Measurements from ENCODE around the gene HOXB2.

HOXB2 gene

DNA sequence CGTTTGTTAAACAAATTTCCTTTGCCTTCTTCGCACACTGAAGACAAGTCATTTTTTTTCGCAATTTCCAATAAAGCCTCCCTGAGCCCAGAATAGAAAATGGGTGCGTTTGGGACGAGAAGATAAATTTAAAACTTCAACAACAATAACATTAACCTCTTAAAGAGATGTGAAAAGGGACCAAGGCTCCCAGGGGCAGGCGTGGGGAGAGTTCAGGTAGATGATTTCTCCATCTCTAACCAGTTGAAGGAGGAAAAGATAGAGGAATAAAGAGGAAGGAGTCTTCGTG, 34.5 kb upstream of the HOXB2 start:
- in situ Hi-C loops (cut with MboI; ENCODE audit: low sequenced_read_pairs): no loop called here

DNA sequence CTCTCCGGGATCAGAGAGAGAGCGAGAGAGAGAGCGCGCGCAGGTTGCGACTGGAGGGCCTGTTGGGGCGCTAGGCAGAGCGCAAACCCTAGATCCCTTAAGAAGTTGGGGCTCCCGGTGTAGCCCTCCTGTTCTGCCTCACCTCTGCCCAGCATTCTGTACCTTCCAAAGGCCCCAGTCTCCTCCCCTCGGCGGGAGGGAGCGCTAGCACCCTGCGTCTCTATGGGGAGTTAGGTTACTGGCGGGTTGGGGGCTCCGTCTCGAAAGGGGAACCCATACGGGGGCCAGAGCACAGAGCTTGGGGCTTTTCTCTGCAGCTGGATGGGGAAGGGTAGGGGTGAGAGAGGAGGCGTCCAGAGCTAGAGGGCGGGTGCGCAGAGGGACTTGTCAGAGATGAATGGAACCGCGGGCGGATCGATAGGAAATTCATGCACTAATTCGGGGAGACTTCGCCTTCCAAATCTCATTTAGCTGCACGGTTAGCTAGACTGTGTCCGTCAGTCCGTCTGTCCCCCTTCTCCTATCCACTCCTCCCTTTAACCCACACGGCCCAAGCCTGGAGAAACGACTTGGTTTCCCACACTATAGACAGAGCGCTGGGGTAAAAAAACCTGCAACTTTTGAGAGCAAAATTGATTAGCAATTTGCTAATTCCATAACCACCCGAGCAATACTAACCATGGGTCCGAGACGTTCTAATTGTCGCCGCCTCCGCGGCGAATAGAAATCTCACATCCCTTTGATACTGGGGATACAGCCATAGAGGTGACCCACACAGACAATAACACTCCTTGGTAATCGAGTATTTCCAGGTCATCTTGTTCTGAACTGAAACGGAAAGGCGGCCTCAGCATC, 33.9 kb upstream of the HOXB2 start:
- in situ Hi-C loops (cut with MboI; ENCODE audit: low sequenced_read_pairs): no loop called here

DNA sequence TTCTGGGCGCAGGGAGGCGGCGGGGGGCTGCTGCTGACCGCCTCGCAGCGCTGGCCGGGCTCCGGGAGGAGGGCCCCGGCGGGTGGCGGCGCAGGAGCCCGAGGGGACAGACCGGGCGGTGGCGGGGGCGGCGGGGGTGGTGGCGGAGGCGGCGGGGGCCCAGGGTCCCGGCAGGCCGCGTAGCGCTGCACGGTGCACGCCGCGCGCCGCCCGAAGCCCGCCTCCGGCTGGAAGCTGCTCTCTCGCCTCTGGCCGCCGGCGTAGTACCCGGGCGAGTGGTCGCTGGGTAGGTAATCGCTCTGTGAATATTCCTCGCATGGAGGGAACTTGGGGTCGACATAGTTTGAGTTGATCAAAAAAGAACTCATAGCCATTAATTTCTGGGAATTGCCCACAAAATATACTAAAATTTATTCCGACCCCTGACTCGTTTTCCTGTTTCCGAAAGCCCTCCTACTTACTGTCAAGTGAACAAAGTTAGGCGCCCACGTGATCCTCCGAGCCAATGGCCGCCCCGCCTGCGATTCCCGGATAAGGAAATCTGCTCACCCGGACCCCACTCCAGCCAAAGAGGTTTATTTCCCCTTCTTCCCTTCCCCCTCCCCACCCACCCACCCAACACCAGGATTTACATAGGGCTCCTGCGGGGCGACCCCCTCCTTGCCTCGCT, 33.2 kb upstream of the HOXB2 start, which contains the start of gene HOXB4:
TSS of gene HOXB4 (minus strand) at position 405 of the 670 bp plus-strand sequence. CDS start at position 374, 31 bp downstream.
- in situ Hi-C loops (cut with MboI; ENCODE audit: low sequenced_read_pairs): no loop called here

DNA sequence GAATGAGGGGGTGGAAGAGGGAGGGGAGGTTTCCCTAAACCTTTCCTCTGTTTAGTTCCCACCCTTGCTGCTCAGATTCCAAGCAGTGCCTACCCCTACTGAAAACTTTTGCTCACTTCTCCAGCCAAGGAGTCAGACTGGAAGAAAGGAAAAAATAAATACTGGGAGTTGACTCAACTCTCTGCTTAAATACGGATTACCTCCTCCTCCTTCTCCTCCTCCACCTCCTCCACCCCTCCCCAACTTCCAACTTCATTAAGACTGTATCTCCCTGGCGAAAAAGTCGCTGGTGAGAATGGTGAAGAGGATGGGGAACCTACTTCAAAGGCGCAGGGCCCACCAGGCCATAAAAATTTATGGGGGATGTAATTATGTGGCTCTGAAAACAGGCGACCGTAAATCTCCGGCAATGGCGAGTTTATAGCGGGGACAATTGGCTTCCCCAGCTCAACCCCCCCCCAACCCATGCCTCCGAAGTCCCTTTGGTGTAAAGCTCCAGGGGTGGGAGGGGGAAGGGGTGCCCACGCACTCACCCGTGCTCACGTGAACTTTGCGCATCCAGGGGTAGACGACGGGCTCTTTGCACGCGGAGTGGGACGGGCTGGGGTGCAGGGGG, 32.5 kb upstream of the HOXB2 start:
- in situ Hi-C loops (cut with MboI; ENCODE audit: low sequenced_read_pairs): no loop called here

DNA sequence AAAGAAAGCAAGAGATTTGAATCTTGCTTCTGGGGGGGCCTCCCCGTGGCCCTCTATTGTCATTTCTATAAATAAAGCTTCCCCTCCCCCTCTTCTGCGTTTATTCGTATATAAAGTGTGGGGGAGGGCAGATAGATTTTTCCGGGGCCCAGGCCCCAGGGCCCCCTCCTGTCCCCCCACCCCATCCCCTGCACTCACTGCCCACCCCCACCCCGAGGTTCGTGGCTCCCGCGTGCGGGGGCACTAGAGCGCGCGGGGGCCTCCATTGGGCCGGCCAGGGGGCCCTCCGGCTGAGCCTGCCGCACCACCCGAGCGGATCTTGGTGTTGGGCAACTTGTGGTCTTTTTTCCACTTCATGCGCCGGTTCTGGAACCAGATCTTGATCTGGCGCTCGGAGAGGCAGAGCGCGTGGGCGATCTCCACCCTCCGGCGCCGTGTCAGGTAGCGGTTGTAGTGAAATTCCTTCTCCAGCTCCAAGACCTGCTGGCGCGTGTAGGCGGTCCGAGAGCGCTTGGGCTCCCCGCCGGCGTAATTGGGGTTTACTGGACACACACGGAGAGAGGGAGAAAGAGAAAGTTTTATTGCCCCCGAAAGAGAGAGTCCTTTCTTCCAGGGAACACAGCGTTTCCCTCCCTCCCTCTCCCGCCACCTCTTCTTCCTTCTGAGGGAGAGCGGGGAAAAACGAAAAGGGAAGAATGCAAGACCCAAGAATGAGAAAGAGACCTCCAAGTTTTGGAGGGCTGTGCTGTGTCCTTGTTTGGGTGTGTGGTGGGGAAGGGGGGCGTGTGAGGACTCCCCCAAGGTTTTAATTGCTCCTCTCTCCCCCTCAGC, 31.8 kb upstream of the HOXB2 start:
- in situ Hi-C loops (cut with MboI; ENCODE audit: low sequenced_read_pairs): no loop called here

DNA sequence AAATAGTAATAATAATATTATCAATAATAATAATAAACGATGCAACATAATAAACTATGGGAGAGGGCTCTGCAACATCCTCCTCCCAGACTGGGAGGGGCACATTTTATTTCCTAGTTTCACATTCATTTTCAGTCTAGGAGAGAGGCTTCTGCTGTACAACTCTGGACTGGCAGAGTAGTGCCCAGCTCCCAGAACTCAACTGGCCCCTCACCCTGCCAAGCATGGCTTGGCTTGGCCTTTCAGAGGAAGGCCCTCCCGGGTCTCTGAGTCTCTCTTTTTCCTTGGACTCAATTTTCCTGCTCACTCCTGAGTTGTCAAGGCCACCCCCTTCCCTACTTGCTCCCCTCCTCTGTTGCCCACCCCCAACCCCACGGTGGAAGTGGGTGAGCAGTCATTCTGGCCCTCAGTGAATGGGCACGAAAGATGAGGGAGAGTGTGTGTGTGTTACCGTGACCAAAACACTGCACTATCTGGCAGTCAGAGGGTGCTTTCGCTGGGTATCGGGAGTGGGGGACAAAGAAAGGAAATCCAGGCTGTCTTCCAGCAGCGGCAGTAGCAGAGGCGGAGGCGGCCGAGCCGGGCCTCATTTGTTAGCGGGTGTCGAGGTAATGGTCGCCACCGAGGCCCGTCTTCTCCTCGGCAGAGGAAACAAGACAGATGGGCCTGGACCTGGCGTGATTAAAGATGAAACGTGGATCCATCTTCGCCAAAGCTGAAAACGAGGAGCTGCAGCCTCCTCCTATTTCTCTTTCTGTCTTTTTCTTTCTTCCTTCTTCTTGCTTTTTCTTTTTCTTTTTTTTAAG, 31.0 kb upstream of the HOXB2 start:
- in situ Hi-C loops (cut with MboI; ENCODE audit: low sequenced_read_pairs): no loop called here

DNA sequence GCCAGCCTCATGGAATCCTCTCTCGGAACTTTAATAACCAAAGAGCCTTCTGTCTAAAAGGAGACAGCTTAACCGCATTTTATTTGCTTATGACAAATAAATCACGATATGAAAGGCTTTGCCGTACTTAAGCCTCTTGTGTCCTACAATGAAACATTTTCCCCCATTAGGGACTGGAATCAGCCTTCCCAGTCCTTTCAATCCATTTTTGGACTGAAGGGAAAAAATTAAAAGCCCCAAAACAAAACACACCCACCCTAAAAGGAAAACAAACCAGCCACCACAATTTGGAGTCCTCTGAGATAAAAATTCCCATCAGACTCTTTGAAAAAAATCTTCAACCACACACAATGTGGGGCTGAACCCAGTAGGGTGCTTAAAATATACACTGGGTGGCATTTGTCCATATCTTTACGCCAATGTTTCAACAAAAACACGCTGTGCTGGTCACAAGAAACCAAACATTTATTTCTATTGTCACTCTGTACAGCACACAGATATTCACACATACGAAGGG, 30.2 kb upstream of the HOXB2 start:
- in situ Hi-C loops (cut with MboI; ENCODE audit: low sequenced_read_pairs): no loop called here

DNA sequence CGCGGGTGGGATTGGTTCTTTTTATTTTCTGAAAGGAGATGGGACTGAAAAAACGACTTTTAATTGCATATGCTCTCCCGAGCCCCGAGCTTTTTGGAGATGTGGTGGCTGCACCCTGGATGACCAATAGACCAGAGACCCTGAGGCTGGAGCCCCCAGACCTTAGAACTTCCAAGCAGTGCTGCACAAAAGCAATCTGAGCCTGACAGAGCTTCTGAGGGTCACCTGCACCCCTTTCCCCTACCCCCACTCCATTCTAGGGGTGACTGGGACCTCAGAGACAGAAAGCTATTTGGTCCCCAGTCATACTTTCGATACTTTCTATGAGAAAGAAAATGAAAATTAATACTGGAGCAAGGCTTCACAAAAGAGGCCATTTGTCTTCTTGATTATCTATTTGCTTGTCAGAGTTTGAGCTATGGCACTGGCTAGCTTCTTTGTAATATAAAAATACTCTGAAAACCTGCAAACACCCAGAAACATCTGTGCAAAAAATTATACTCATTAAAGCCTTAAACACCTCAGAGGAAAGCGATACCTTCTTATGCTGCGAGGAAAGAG, 29.7 kb upstream of the HOXB2 start:
- in situ Hi-C loops (cut with MboI; ENCODE audit: low sequenced_read_pairs): no loop called here

DNA sequence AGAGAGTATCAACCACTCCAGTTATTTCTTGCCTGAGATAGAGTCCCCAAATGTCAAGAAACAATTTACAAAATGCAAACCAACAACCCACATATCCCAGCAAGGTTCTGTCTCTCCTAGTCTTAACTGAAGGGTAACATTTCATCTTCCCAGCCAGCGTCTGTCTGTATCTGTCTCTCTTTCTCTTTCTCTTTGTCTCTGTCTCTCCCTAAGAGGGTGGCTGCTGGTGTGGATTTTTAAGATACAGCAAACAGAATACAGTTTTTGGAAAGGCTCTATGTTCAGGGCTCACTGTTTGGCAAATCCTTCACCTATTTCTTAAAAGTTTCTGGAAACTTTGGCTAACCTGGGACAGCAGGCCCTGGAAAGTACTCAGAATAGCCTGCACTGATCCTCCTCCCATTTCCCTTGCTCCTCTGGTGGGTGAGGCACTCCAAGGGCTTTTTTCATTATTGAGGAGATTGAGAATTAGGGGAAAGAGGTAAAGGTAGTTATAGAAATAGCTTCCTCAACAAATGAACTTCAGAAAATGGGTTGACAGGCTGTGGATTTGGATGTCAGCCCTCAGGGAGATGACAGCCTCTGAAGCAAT, 27.0 kb upstream of the HOXB2 start:
- in situ Hi-C loops (cut with MboI; ENCODE audit: low sequenced_read_pairs): no loop called here

DNA sequence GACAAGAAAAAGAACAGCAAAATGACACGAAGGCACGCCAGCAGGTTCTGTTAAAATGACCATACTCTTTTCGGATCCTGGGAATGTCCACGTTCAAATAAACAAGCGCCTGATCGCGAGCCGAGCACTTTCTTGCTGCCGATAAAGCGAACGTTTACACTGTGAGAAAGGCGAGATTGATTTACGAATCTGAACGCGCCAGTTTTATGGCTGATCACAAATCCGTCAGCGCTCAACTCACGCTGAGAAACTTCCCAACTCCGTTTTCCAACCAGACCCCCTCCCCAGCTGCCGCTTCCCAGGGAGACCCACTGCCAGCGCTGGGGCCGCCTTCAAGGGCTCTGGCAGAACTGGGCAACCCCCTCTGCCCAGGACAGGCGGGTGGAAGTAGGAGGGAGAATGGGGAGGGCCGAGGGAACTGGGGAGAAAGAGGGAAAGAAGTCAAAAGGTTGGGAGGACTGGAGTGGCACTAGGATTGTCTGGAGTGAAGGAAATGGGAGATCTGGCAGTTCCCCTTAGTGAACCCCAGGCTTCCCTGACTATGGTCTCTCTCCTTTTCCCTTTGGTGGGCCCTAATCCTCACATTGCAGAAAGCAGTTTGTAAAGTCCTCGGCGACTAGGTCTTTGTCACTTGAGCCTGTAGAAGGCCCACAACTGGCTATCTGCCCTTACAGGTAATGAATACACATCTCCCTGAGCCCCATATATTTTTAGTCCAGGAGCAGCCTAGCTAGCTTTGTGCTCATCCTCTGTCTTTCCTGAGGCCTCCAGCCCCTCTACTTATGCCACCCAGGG, 26.3 kb upstream of the HOXB2 start:
- in situ Hi-C loops (cut with MboI; ENCODE audit: low sequenced_read_pairs): no loop called here

DNA sequence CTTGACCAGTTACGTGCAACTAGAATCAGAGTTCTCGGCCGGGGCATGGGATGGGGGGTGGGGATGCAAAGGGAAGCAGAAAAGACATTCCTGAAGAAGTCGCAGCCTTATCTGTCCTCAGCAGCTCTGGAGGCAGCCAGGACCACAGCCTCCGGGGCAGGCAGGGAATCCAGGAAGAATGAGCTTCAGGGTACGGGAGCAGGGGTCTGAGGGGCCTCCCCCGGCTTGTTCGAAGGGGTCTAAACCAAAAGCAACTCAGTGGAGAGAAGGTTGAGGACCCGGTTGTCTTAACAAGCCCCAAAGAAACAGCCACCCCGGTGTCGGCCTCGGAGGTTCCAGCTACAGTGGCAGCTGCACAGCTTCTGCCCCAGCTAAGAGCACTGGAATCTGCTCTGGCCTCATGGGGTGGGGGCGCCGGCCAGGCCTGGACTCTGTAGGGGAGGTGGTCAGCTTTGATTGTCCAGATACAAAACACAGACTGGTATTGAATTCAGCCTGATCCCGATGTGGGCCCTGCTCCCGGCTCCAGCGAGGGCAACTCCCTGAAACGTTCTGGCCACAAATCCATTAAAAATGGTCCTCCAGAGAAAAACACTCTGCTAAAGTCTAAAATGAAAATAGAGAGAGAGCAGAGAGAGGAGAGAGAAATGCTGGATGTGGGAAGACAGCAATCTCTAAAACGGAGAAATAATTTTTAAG, 25.6 kb upstream of the HOXB2 start:
- in situ Hi-C loops (cut with MboI; ENCODE audit: low sequenced_read_pairs): no loop called here

DNA sequence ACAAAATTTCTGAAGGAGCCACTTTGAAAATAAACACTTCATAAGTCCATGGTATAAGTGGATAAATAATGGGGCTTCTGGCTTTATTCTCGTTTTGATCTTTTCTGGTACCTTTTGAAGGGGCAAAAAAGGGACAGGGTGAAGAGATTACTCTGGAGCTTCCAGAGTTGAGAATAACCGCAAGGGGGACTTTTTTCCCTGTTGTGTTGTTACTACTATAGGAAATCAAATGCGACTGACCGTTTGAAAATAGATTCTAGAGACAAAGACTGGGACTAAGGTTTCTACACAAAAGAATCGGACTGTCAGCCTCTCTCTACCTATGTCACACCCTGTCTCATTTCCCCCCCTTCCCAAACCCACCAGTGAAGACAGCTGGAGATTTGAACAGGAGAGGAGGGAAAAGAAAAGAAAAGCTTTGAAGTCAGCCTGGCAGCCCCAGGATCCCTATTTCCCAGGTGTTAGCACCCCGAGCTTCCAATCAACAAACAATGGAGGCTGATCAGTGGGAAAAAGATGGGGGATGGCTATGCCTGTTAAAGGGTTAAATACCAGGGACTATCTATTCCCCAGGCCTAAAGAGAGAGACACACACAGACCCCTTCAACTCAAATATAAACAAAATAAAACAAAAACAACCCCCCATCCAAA, 24.9 kb upstream of the HOXB2 start:
- in situ Hi-C loops (cut with MboI; ENCODE audit: low sequenced_read_pairs): no loop called here

DNA sequence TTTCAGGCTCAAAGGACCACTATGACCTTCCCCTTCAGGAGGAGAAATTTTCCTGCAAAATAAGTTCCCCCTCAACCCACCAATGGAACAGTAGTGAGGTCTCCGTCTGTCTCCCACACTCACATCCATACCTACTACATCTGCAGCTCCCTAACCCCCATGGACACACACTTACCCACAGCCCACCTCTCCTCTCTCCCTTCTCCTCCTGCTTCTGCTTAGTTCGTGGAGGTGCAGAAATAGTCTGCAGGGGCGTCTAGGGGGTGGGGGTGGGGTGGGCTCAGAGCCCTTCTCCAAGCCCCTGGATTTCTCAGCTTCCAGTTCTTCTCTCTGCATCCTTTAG, 24.3 kb upstream of the HOXB2 start:
- in situ Hi-C loops (cut with MboI; ENCODE audit: low sequenced_read_pairs): no loop called here

DNA sequence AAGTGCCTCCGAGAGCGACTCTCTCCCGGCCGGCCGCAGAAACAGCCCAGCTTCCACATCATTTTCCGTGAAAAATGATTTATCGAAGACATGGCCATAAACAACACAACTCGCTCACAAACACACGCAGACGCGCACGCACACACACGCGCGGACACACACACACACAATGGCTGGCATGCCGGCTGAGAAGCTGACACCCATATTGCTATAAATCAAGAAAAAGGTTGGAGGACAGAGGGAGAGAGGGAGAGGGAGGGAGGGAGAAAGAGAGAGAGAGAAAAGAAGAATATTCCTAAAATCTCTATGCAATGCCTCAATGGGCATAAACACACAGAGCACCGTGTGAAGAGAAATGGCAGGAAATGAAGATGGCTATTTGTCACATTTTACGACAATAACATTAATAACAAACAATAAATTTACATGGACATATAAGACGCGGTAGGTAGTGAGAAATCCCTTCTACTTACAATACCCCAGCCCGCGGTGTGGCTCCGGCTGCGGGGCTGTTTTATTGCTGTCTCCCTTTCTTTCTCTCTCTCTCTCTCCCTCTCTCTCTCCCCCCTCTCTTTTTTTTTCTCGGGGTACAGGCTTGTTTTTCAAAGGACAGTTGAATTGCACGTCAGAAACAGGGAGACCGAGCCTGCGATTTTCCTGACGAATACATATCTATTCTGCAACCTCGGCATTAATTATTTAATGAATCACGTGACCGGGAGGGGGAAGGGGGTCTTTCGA, 23.8 kb upstream of the HOXB2 start:
- in situ Hi-C loops (cut with MboI; ENCODE audit: low sequenced_read_pairs): no loop called here

DNA sequence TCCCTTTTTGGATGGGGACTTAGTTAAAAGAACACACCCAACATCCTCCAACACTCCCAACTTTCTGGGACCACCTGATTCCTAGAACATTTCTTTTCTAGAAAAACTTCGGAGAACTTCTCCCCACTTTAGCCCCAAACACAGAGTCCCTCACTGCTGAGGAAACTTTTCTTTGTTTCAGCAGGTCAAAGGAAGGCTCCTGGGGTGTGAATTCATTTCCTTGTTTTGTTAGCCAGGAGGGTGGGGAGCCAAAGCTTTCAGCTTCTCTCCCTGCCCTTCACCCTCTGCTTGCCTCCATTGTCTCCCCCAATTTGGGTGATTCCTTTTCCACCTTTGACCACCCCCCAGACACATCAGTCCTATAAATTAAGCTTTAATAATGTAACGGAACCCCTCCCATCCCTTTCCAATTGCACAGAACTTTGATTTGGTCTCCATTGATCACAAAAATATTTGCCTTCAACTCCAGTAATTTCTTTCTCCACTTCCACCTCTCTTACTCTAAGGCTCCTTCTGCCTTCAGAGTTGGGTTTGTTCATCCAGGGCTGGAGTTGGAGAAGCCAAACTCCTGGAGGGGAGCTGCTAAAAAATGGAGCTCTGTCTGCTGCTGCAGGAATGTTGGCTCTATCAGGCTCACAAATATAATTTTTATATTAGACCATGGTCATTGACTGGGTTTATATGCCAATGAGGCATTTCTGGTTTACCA, 22.9 kb upstream of the HOXB2 start:
- in situ Hi-C loops (cut with MboI; ENCODE audit: low sequenced_read_pairs): no loop called here

DNA sequence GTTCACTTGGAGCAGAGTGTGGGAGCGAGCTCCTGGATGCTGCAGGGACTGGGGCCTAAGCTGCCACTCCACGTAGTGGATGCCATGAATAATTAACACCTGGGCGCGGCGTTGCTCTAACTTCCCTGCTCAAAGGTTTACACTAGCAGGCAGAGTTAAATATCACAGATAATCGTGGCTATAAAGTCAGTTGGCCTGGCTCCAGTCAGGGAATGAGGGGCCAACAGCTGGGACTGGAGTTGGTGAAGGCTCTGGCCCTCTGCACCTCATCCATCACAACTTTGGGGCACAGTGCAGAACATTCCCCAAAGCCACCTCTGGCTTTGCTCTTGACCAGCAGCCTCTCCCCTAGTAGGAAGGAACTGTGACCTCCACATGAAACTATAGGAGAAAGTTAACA, 22.3 kb upstream of the HOXB2 start:
- in situ Hi-C loops (cut with MboI; ENCODE audit: low sequenced_read_pairs): no loop called here
